GM10847 (cell line): ENCODE data around the gene MAP3K21.

Experiments used
- POLR2A ChIP-seq: IDR thresholded peaks from 2 replicates; pipeline ENCODE4 v1.6.1; 2011; ENCODE audit not compliant: insufficient read length; ENCODE audit errors: extremely low read depth

Gene MAP3K21

DNA sequence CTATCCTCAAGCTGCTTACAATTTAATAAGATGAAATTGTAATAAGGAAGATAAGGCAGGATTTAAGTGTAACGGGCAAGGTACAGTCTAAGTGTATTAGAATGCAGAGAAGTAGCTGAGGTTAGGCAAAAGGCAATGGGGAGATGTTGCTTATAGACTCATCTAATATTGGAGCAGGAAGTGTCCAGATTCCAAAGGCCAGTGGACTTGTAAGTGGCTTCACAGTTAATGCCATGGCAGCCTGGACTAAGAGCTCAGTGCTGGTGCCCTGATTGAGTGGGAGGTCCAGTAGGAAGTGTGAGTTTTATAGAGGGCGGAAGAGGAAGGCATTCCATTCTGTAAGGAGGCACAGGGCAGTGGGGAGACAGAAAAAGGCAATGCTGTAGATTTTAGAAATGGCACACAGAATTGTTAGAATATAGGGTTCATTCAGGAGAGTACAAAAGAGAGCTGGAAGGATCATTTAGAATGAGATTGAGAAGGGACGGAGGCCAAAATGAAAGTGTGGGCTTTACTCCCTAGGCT is 12.6 kb downstream of the MAP3K21 start:
- no peak for TF ChIP-seq POLR2A

DNA sequence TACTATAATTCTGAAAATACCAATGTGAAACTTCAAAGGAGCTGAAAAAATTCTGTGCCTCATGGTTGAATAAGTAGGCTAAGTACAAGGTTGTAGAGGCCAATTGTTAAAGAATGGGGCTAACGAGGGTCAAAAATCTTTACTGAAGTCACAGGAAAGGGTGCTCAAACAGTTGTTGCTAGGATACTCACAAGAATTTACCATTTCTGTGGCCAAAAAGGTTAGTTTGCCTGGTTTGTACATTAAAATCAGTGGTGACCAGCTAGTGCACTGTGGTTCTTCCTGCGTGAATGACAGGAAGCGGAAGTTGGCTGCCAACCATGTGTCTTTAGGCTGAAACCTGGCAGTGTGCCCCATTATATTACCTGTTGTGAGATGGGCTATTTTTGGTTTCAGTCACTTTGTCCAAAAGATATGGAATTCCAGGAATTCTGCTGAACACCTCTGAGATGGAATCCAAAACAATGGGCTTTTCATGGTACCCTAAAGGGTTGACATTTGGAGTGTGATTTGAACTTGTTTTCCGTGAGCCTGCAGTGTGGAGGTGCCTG is 13.5 kb downstream of the MAP3K21 start:
- TF ChIP-seq POLR2A: no peak

DNA sequence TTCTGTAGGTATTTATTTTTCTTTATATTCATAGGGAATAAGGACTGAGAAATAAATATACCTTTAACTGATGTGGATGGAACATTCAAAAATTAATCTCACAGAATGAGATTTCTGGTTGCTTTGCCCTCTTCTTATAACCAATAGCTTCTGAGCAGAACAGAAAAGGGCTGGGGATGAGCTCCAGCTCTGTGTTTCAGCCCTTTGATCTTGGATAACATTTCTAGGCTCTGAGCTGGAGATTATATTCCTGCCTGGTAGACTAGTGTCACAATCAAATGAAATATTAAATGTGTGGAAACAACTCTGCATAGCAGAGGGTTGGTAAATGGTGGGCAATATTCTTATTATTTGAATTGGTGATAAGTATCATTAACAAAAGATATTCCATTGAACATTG is 14.6 kb downstream of the MAP3K21 start:
- TF ChIP-seq POLR2A: no peak

DNA sequence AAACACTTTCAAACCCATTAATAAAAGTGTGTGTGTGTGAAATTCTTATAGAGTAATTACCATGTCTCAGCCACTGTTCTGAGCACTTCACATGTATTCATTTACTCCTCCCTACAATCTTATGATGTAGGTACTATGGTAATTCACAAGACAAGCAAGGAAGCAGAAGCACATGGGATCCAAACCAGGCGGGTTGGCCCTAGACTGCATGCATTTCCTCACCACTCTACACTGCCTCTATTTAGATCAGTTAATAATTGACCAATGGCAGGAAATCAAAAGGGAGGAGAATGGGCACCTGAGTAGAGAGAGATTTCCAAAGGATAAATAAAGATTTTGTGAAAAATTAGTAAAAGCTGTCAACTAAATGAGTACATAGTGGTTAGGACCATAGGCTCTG is 15.7 kb downstream of the MAP3K21 start:
- TF ChIP-seq POLR2A: no peak

DNA sequence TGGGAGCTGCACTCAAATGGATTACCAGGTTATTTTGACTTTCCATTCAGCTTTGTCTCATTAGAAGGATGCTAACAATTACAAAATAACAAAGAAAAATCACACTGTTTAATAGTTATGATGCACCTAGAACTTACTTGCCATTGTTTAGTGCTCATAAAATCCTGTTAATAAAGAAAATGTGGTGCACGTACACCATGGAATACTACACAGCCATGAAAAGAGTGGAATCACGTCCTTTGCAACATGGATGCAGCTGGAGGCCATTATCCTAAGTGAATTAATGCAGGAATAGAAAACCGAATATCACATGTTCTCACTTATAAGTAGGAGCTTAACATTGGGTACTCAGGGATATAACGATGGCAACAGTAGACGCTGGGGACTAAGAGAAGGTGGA is 19.8 kb downstream of the MAP3K21 start:
- TF ChIP-seq POLR2A: no peak

DNA sequence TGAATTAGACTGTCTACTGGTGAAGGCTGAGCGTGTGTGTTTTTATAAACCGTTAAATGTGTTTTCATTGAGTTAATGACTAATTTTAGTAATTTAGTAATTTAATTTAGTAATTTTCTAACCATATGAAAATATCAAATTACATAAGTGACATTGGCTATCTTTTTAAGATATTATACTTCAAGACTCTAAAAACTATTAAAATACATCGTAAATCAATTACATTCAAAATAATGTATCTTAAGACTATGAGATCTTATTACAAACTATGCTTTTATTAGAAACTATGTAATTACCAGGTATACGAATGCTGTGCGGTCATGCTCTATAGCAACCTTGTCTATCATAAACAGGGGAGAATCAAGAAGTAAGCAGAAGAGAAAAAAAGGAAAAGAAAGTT is 21.6 kb downstream of the MAP3K21 start:
- TF ChIP-seq POLR2A: no peak

DNA sequence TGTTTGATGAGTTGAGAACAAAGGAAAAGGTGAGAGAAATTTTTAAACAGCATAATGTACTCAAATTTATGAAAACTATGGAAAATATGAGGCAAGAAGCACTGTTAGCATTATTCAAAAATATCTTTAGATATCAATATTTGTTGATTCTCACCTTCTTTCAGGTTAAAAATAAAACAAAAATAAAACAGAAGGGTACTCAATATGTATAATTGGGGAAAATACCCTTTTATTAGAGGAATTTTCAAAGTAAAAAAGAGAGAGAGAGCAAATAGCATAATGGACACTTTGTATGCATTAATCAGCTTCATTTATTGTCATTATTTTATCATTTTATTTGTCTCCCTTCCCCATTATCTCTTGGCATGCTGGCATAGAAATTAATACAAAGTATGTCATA is 27.5 kb downstream of the MAP3K21 start:
- no peak for TF ChIP-seq POLR2A

DNA sequence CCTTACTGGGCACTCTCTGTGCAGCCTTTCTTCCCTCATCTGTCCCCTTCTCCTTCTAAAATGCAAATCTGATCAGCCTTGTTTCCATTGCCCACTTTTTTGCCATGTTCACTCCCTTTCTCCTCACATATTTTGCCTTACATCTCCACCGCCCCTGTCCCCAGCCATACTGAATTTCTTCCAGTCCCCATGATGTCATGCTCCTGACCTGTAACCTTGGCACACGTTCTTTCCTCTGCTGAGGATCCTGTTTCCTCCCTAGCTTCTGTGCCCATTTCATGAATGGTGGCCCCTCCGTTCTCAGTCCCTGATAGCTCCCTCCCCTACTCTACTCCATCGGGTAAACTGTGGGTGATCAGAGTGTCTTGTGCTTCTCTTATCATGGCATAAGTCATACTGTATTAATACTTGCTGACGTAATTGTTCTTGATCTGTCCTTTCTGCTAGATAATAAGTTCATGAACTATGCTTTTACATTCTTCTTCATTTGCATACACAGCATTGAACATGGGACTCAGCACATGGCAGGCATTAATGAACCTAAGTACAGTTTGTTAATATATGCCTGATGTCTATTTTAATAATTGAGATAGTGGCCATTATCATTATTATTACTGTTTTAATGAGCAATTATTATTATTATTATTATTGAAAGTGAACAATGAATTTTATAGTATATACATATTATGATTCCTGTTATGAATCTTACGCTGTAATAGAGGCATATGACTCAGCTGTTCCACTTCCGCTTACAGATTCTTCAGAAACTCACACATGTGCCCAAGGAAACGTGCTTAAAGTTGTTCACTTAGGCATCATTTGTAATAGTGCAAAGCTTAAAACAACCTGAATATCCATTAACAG is 28.5 kb downstream of the MAP3K21 start:
- TF ChIP-seq POLR2A: no peak

DNA sequence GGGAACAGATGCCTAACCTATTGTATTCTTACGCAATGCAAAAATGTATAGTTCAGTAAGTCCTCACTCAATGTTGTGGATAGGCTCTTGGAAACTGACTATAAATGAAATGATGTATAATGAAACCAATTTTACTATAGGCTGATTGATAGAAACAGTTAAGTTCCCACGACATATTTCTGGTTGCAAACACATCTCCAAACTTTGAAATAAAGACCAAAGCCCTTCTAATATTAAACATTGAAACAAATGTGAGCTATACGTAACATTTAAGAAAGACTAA is 29.1 kb downstream of the MAP3K21 start:
- TF ChIP-seq POLR2A: no peak

DNA sequence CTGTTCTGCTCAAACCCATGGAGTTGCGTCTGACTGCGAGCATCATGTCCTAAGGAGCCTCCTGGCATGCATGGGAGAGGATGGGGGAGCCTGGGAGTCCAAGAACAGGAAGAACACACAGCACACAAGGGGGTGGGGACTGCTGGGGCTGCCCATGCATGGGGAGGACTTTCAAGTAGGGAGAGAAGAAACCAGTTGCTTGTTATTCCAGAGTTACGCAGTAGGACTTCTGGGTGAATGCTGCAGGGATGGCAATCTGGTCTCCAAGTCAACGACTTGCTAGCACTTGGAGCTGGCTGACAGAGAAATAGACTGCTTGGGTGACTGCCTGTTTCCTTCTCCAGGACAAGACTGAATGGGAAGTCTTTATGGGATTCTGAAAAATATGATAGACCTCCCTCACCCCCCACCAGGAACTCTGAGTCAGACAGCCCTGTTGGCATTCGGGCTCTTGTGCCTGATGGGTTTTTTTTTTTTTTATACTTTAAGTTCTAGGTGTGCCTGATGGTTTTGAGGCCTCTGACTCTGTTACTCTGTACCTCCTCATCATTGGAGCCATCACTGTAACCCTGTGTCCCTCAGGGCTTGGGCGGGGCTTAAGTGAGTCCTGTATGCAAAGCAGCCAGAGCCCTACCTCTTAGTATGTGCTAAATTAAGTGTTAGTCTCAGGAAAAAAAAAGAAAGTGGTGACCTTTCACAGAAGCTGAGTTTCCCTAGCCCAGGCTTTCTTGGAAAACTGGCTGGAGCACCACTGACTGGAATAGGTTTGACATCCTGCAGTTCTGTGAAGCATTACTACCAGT is 30.3 kb downstream of the MAP3K21 start:
- TF ChIP-seq POLR2A: no peak

DNA sequence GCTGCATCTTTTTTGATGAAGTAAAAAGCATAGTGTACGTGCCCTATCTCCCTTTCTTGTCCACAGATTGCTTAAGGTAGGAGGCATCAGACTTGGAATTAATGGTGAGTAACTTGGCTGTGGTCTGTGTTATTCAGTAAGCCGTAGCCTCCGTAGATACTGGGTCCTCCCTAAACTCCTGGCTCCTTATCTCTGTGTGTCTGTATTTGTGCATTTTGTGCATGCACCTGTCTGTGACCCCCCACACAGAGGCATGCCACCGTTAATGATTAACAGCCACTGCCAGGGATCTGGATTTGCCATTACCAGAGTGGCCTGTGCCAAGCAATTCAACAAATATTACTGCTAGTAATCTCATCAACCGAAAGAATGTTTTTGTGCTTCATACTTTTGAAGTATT is 31.9 kb downstream of the MAP3K21 start:
- no peak for TF ChIP-seq POLR2A

DNA sequence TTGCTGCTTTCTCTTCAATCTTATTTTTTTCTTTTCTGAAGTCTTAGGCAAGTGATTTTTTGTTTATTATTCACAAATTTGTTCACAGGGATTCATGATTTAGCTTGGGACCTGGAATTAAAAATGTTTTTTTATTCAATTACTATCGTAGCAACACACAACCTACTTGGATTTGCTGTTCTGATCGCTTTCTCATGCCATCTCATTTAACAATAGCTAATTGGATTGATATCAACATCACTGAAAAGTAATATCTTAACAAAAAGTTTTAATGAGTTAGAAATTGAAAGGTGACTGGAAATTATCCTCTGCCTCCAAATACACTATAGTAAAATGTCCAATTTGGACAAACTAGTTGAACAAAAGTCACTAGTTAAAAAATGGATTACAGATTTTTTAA is 32.4 kb downstream of the MAP3K21 start:
- no peak for TF ChIP-seq POLR2A

DNA sequence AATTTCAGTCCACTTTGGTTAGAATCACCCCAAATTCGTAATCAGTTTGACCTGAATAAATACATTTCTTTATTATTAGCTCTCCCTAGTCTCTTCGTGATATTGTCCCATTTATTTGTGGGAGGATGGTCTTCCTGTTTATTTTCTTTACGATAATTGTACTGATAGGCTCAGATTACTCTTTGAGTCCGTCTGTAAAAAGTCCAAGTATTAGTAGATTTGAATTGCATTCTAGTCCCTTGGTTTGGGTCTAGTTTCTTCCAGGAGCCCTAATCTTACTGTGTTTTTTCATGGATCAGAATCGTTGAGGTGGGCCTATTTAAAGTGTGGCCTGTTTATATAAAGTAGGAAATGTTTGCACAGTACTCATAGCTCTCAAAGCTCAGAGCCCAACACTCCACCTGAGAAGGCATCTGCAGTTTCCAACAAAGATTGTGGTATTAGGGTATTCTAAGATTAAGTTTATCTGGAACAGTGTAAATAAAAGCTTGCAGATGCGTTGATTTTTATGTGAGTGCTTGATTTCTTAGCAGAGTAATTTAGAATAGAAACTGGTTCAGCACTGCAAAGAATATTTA is 33.1 kb downstream of the MAP3K21 start:
- no peak for TF ChIP-seq POLR2A

DNA sequence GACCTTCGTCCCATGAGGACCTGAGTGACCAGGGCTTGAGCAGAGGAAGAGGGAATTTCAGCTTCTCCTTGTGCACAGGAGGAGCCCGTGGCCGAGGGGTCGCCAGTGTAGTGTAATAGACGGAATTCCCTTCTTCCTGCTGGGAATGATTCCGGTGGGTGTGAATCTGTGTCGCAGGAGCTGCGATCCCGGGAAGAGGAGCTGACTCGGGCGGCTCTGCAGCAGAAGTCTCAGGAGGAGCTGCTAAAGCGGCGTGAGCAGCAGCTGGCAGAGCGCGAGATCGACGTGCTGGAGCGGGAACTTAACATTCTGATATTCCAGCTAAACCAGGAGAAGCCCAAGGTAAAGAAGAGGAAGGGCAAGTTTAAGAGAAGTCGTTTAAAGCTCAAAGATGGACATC is 34.4 kb downstream of the MAP3K21 start:
- no peak for TF ChIP-seq POLR2A

DNA sequence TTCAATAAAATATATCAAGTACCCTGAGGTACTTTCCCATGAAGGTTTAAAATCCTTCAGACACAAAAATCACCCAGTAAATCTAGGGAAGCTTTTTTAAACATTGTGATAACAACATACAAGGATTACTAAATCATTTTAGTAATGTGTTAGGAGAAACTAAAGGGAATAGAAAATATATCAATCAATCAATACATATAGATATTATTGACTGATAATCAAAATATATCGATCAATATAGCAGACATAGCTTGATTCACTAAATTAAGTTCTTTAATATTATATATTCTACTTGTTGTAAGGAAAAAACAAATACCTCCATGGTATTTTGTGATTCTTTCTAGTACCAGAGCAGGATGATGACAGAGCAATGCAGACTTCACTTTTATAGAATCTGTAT is 35.2 kb downstream of the MAP3K21 start:
- TF ChIP-seq POLR2A: no peak

DNA sequence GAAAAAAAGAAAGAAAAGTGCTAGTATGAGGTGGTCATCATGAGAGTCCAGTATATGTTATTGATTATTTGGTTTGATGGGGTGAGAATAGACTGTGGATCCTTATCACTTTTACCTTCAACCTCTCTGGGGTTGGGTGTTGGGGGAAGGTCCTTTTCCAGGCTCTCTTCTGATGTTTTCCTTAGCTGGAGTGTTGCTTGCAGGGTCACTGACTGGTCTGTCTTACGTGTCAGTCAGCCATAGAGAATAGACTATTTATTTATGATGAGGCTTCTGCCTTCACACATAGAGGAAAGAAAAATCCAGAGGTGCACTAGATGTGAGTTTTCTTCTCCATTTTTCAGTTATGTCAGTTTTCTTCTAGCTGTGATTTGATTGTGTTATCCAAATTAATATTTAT is 36.5 kb downstream of the MAP3K21 start:
- TF ChIP-seq POLR2A: no peak
